Mesodermal cell (in vitro differentiated cells): Measurements from ENCODE around the gene BTBD7.

Experiments
- H3K27ac ChIP-seq: 2 replicates; pipeline ENCODE4 v1.7.0; 2013; ENCODE audit warnings: mild to moderate bottlenecking, low read depth, low read length, moderate library complexity; ENCODE audit not compliant: severe bottlenecking
- H3K36me3 ChIP-seq: 2 replicates; pipeline ENCODE4 v1.7.1; 2013; ENCODE audit warnings: mild to moderate bottlenecking, low read length, moderate library complexity; ENCODE audit not compliant: control insufficient read depth, insufficient read depth
- H3K4me1 ChIP-seq: one replicate; pipeline ENCODE4 v1.7.1; 2013; ENCODE audit warnings: mild to moderate bottlenecking, low read length; ENCODE audit not compliant: insufficient read depth, control insufficient read depth, poor library complexity, severe bottlenecking
- H3K4me3 ChIP-seq: 2 replicates; pipeline ENCODE4 v1.7.0; 2013; ENCODE audit warnings: low read length, control low read depth, mild to moderate bottlenecking; ENCODE audit not compliant: insufficient read depth, poor library complexity, severe bottlenecking; ENCODE audit errors: extremely low read depth
- H3K9me3 ChIP-seq: 2 replicates; pipeline ENCODE4 v1.7.1; 2013; ENCODE audit warnings: mild to moderate bottlenecking, low read length, moderate library complexity; ENCODE audit not compliant: control insufficient read depth
- WGBS, 2 experiments: methylation state at CpG; one replicate each; pipeline ENCODE4 v1.1.5; 2013; ENCODE audit warnings: missing lambda C conversion rate in 2 of 2; ENCODE audit not compliant: insufficient coverage in 2 of 2; 5-methylcytosine and 5-hydroxymethylcytosine counted together

BTBD7 gene

DNA sequence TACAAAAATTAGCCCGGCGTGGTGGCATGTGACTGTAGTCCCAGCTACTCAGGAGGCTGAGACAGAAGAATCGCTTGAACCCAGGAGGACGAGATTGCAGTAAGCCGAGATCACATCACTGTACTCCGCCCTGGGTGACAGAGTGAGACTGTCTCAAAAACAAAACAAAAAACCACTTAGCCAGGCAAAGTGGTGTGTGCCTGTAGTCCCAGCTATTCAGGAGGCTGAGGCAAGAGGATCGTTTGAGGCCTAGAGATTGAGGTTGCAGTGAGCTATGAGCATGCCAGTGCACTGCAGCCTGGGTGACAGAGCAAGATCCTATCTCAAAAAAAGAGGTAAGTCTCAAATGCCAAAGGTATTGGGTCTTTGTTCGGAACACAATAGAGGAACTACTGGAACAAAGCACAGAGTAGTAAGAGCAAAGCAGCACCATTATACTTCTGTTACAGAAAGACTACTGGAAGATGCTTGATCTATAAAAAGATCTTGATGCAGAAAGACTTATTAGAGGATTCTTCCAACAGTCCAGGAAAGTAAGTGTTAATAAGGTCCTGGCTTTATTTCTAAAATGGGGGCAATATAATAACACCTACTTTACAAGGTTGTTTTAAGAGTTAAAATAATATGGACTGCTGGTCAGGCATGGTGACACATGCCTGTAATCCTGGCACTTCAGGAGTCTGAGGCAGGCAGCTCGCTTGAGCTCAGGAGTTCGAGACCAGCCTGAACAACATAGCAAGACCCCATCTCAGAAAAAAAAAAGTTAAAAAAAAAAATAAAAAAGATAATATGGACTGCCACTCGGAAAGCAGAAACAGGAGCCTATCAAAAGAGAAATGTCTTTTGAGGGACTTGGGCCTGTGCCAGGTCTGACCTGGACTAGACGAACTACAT is 29.9 kb downstream of the BTBD7 start:
- H3K27ac ChIP-seq, result peak overlapping the region; percentile 32

DNA sequence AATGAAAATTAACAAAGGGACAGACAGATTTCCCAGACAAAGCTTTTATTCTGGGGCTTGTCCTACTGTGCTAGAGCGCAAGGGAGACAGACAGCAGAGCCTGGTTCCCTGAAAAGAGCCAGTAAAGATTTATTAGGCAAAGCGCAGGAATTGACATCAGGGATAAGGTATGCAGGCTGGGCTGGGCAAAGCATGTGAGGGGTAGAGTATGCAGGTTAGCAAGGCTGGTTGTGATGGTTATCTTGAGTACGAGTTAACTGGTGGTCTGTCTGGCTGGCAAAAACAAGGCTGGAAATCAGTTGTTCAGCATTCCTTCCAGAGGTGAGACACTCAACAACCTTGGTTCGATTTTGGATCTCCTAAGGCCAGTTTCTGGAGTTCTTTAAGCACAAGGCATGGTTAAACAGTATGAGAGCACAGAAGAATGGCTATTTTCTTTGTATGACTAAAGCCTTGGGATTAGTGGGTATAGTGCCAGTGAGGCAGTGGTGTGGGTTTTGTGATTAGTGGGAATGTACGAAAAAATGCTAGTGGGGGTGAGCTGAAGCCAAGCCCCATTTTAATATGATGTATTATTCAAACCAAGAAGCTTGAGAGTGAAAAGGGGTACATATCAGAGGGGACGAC is 30.9 kb downstream of the BTBD7 start:
- H3K36me3 ChIP-seq, result no peaks in the 10 kb centered on the region
- no peak overlapping the region for H3K4me3 ChIP-seq
- H3K9me3 ChIP-seq, result no peaks in the 10 kb centered on the region
- H3K4me1 ChIP-seq, result peaks cover 26% of the 10 kb centered on the region
- 68 to 84% methylated on average over 4 of the region's 6 CpGs for WGBS, 2 experiments
- peak overlapping the region; percentile 88 for H3K27ac ChIP-seq

More for the DNA sequence above, 29.9 kb downstream of the BTBD7 start:
- Histone ChIP-seq H3K36me3 (no peaks in the 10 kb centered on the region), H3K4me3 (no peak overlapping the region), H3K4me1 (peaks cover 26% of the 10 kb centered on the region), H3K9me3 (no peaks in the 10 kb centered on the region)
- WGBS, 2 experiments, result 90 to 95% methylated on average over 7 to 9 of the region's 12 CpGs

DNA sequence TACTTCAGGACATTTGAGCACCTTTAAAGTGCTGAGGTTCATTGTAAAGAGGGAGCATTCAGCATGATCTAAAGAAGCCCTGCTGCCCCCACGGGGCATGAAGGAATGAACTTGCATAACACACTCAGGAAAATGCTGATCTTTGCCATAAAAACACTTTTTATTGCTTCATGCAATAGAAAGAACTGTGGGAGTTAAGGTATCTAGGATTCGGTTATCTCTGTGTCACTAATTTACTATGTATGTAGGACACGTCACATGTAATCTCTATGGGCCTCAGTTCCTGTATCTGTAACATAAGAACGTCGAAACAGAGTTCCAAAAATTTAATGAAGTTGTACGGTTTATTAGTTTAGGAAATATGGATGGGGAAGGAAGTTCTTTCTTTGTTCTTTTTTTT is 33.0 kb downstream of the BTBD7 start:
- 88 to 98% methylated on average over 4 to 5 of the region's 6 CpGs for WGBS, 2 experiments
- Histone ChIP-seq H3K36me3 (no peaks in the 10 kb centered on the region), H3K4me3 (no peak overlapping the region), H3K9me3 (no peaks in the 10 kb centered on the region), H3K27ac (no peak overlapping the region), H3K4me1 (peaks cover 26% of the 10 kb centered on the region)

DNA sequence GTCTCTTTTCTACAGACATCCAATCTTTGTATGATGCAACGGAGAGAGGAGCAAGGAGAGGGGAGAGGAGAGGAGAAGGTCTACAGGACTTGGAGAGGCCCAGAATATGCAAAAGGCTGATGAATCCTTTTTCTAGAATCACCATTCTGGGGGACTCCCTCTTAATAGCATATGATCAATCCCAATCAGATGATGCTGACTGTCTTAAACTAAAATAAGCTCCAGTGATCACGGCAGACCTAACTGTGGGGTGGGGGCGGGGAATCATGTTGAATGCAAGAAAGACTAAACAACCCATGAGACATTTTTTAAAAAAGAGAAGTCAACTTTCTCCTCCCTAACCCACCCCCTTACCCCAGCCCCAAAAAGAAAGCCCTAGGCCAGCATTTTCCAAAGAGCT is 33.4 kb downstream of the BTBD7 start:
- no peak overlapping the region for H3K4me3 ChIP-seq
- 100% methylated on average over 1 of the region's 3 CpGs; no CpG with 5 or more reads in 1 of the 2 experiments for WGBS, 2 experiments

DNA sequence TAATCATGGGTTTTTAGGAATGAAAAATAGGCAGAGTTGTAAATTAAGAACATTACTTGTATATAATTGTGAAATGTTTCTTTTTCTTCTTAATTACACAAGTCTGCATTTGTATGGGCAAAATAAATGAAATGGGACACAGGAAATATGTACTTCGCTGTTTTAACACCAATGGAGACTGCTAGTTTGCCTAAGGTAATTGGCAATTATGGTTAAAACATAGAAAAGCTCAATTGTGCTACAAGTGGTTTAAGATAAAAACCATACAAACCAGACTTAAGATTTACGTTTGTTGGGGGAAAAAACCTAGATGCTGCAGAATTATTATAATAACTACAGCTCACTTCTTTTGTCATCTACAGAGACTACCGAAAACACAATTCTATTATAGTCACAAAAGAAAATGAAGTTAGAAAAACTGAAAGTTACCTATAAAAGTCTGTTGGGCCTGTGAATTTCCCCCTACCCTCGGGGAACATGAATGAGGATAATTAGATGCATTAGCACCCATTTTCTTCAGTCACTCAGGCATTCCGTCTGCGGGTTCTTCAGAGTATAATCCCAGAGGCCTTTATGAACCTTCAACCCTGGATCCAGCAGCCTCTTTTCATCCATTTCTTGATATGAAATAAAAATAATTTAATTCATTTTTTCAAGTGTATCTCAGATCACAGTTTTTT is 37.2 kb downstream of the BTBD7 start:
- Histone ChIP-seq H3K4me1 (peaks cover 15% of the 10 kb centered on the region), H3K4me3 (no peak overlapping the region), H3K27ac (no peak overlapping the region), H3K36me3 (peaks cover 14% of the 10 kb centered on the region), H3K9me3 (no peaks in the 10 kb centered on the region)
- WGBS, 2 experiments, result 80 to 100% methylated on average over 1 to 2 of the region's 6 CpGs

More for the DNA sequence above, 33.4 kb downstream of the BTBD7 start:
- peaks cover under 1% of the 10 kb centered on the region for H3K36me3 ChIP-seq
- no peaks in the 10 kb centered on the region for H3K9me3 ChIP-seq
- peaks cover 26% of the 10 kb centered on the region for H3K4me1 ChIP-seq
- no peak overlapping the region for H3K27ac ChIP-seq

DNA sequence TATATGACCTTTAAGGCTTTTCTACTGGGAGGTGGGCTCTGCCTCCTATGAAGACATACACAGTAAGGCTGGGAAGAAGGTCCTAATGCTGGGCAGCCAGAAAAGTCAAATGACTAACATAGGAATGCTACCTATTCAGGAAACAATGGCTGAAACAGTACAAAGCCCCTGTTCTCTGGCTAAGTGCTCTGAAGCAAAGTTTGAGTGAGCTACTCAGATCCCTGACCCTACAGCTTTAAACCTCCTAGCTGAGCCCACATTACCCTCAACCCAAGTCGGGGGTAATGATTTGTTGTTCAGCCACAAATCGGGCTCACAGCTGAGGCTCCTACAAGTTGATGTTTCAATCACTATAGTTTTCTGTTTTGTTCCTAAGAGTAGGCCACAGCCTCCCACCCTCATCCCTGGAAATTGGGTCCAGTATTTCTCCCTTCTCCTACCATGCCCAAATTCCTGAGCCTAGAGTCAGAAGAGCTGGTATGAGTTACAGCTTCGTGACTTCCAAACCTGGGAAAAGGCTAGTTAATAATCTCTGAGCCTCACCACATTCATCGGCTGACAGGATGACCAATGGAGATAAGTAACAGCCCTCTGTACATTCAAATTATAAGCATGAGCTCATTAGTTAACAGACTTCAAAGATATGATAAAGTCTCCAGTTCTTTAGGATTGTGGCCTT is 46.5 kb downstream of the BTBD7 start:
- Histone ChIP-seq H3K4me1 (peaks cover 17% of the 10 kb centered on the region), H3K9me3 (no peaks in the 10 kb centered on the region), H3K4me3 (no peak overlapping the region), H3K36me3 (peaks cover 39% of the 10 kb centered on the region), H3K27ac (peak overlapping the region; percentile 75)
- 97% methylated on average over 3 of the region's 4 CpGs; no CpG with 5 or more reads in 1 of the 2 experiments for WGBS, 2 experiments

DNA sequence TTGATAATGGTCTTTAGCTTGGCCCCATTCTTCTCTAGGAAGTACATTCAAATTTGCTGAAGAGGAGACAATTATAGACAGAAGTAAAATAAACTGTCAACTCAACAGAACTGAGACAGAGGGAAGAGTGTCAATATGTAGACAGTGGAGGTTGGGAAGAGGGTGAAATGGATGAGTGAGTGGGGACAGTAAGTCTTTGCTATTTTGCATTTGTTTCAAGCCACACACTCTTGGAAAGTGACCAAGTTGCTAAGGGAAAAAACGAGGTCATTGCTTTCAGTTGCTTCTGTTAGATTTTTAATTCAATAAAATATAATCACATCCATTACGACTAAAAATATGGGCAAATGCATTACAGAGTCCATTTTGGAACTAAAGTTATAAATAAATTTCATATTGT is 47.8 kb downstream of the BTBD7 start:
- Histone ChIP-seq H3K27ac (no peak overlapping the region), H3K9me3 (no peaks in the 10 kb centered on the region), H3K4me1 (peaks cover 17% of the 10 kb centered on the region), H3K4me3 (no peak overlapping the region), H3K36me3 (peaks cover 41% of the 10 kb centered on the region)
- WGBS, 2 experiments, result no CpG with 5 or more reads among the region's 2 CpGs

DNA sequence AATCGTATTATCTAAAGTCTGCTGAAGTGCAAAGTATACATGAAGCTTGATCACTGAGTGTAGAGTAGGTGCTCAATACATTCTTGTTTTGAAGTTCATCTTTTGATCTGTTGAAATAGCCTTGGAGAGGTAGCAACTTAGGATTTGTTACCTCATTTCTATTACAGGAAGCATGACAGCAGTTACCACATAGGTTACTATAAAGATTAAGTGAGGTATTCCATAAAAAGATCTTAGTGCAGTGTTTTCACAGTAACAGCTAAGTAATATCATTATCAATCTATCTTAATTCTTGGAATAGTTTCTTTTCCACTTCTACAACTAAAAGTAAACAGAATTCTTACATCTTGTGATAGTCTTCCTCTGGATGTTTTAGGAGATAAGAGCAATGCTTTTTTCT is 50.9 kb downstream of the BTBD7 start:
- Histone ChIP-seq H3K4me3 (no peak overlapping the region), H3K9me3 (no peaks in the 10 kb centered on the region), H3K36me3 (peaks cover 37% of the 10 kb centered on the region), H3K4me1 (peaks cover 10% of the 10 kb centered on the region), H3K27ac (no peak overlapping the region)
- WGBS, 2 experiments, result 100% methylated on average over 1 of the region's 1 CpG; no CpG with 5 or more reads in 1 of the 2 experiments

DNA sequence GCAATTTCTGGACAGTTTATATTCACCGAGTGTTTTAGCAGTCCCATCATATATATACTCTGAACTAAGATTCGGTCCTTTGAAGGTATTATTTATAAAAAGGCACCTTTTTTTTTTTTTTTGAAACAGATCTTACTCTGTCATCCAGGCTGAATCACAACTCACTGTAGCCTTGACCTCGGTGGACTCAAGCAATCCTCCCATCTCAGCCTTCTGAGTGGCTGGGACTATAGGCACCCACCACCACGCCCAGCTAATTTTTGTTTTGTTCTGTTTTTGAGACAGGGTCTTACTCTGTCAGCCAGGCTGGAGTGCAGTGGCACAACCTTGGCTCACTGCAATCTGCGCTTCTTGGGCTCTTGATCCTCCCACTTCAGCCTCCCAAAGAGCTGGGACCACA is 52.1 kb downstream of the BTBD7 start:
- peaks cover 46% of the 10 kb centered on the region for H3K36me3 ChIP-seq
- 94 to 100% methylated on average over 1 to 3 of the region's 5 CpGs for WGBS, 2 experiments
- no peaks in the 10 kb centered on the region for H3K9me3 ChIP-seq
- H3K4me3 ChIP-seq, result no peak overlapping the region
- H3K4me1 ChIP-seq, result peaks cover 1% of the 10 kb centered on the region
- no peak overlapping the region for H3K27ac ChIP-seq

DNA sequence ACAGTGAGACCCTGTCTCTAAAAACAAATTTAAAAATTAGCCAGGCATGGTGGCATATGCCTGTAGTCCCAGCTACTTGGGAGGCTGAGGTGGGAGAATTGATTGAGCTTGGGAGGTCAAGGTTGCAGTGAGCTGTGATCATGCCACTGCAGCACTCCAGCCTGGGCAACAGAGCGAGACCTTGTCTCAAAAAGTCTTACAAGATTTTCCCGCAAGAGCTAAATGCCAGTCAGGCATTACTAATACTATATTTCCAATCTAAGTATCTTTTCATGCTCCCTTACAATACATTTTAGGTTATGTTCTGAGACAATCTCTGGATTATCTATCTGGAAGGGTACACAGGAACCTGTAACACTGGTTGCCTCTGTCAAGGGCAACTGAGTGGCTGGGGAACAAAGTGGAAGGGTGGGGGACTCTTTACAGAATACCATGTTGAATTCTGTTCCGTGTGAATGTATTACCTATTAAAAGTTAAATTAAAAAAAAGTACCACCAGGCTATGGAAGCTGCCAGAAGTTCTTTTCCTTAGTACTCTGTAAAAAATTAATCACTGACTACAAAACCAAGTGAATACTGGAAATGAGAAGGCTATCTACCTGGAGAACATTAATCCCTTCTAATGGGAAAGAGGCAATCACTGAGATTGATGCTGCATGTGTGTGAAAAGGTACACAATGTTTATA is 56.7 kb downstream of the BTBD7 start:
- Histone ChIP-seq H3K9me3 (no peaks in the 10 kb centered on the region), H3K4me3 (no peak overlapping the region), H3K27ac (no peak overlapping the region), H3K36me3 (peaks cover 51% of the 10 kb centered on the region), H3K4me1 (no peaks in the 10 kb centered on the region)
- 100% methylated on average over 2 of the region's 3 CpGs for WGBS, 2 experiments
